Measurements from ENCODE around the gene UBE2C.

UBE2C gene

DNA sequence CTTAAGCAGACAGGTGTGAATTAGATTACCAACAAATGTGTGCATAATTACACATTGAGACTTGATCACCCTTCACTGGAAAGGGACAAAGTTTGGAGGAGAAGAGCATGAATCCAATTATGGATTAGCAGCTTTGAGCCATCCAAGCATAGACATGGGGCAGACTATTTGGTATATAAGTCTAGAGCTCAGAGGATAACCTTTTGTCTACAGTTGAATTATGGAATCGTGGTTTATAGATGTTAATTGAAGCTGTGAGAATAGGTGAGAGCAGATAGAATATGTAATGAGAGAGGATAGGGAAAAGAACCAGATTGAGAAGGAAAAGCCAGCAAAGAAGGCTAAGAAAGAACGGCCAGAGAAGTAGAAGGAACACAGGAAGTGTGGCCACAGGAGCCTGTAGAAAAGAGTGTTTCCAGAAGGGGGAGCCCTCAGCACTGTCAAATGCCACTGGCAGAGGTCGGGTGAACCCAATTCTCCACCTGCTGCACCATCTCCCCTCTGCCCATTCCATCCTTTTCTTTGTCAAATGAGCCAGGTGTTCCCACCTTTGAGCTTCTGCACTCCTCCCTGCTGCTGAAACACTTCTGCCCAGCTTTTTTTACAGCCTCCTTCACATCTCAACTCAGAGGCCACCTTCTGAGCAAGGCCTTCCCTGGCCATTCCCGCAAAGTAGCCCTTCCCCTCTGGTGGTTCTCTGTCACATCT lies 13.4 kb upstream of the UBE2C start:
- H3K4me3 ChIP-seq (replicated peaks; ENCODE audit: low read depth, low read length): no peak overlapping the region
- TF ChIP-seq, protein P1, sequence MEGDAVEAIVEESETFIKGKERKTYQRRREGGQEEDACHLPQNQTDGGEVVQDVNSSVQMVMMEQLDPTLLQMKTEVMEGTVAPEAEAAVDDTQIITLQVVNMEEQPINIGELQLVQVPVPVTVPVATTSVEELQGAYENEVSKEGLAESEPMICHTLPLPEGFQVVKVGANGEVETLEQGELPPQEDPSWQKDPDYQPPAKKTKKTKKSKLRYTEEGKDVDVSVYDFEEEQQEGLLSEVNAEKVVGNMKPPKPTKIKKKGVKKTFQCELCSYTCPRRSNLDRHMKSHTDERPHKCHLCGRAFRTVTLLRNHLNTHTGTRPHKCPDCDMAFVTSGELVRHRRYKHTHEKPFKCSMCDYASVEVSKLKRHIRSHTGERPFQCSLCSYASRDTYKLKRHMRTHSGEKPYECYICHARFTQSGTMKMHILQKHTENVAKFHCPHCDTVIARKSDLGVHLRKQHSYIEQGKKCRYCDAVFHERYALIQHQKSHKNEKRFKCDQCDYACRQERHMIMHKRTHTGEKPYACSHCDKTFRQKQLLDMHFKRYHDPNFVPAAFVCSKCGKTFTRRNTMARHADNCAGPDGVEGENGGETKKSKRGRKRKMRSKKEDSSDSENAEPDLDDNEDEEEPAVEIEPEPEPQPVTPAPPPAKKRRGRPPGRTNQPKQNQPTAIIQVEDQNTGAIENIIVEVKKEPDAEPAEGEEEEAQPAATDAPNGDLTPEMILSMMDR (IDR thresholded peaks at IDR 0.05; ENCODE audit: low read depth, low read length, missing control alignments): peak; percentile 75
- no peak for DNase-seq (ENCODE audit: extremely low read depth, low read depth)

DNA sequence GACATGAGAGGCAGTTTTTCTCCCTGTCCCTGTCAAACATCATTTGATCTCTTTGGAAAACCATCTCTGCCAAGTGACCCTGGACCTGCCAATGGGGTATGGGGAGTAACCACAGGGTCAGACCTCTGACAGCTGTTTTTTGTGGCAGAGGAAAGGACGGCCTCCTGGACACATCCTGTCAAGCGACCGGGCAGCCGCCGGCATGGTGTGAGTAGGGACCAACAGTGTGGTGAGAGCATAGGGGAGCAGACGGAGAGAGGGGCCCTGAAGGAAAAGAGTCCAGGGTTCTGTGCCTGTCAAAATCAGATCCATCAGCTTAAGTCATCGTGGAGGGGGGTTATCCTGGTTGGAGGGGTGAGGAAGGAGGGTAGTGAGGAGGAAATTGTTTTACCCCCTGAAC lies 10.6 kb upstream of the UBE2C start:
- no peak overlapping the region for H3K4me3 ChIP-seq (replicated peaks; ENCODE audit: low read depth, low read length)
- TF ChIP-seq, protein P1 (IDR thresholded peaks at IDR 0.05; ENCODE audit: low read depth, low read length, missing control alignments): no peak
- DNase-seq (ENCODE audit: extremely low read depth, low read depth): no peak

DNA sequence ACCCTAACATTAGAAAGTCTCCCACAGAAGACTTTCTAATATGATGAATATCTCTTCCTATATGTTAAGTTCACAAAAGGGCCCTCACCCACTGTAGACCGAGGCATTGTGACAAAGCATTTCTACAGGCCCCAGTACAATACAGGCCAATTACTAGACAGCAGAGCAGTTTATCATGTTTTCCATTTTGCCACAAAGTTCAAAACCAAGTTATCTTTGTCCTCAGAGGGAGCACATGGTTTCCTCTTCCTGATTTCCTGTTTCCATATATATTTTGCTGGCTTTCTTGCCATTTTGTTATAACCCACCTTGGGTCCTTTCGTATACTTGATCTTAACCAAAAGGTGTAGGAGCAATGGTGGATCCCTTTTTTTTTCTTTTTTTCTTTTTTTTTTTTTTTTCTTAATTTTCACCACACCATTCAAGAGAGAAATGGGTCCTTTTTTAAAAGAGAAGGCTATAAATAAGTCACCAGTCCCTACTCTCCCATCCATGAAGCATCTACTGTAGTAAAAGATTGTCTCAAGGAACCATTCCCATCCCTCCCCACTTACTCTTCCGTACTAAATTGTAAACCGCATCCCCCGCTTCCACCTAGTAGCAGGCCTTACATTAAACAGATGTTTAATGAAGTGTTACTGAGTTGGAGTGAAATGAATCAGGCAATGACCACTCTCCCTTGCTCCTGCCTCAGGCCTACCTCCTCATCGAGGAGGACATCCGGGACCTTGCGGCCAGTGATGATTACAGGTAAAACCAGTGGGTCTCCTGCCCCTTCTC lies 2.1 kb upstream of the UBE2C start:
- no peak overlapping the region for H3K4me3 ChIP-seq (replicated peaks; ENCODE audit: low read depth, low read length)
- DNase-seq (ENCODE audit: extremely low read depth, low read depth): no peak
- TF ChIP-seq, protein P1 (IDR thresholded peaks at IDR 0.05; ENCODE audit: low read depth, low read length, missing control alignments): no peak

DNA sequence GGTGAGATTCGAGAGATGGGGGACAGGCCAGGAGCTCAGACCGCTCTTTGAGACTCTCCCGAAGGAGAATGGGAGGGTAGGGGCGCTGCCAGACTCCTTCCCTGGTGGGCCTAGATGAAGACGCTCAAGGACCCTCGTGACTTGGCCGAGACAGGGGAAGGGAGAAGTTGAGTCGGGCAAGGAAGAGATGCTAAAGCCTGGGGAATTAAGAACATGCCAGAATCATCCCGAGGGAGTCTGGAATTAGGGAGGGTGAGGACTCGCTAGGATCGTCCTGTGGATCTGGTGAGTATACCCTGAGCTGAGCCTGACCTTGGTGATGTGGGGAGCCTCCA lies 529 bp downstream of the UBE2C start:
- no peak for DNase-seq (ENCODE audit: extremely low read depth, low read depth)
- TF ChIP-seq, protein P1 (IDR thresholded peaks at IDR 0.05; ENCODE audit: low read depth, low read length, missing control alignments): no peak
- H3K4me3 ChIP-seq (replicated peaks; ENCODE audit: low read depth, low read length): peak overlapping the region; percentile 83

DNA sequence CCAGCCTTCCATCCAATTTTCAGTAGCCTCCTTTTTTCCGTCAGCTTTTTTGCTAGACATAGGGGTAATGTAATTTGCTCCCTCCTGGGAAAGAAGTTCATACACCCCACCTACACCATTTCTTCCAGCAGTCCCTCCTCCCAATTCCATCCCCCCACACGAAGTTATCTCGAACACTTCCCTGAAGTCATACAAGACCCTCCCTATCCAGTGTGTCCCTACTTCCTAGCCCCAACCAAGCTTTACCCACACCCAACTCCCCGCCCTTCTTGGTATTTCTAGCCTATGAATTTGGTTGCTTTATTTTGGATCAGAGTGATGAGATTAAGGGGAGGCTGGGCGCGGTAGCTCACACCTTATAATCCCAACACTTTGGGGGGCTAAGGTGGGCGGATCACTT lies 1.0 kb downstream of the UBE2C start:
- TF ChIP-seq, protein P1 (IDR thresholded peaks at IDR 0.05; ENCODE audit: low read depth, low read length, missing control alignments): no peak
- H3K4me3 ChIP-seq (replicated peaks; ENCODE audit: low read depth, low read length): peak overlapping the region; percentile 83
- no peak for DNase-seq (ENCODE audit: extremely low read depth, low read depth)

DNA sequence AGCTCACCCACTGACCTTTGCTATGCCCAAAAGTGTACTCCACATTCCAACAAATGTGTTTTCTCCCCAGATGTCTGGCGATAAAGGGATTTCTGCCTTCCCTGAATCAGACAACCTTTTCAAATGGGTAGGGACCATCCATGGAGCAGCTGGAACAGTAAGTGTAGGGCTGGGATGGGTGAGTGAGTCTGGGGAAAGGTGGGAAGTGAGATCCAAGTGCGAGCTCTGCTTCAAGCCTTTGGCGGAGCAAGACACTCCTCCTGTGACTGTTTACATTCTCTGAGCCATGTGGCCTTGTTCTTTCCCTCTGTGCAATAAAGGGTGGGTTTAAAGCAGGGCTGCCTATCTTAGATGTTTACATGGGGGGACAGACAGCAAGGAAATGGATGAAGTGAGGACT lies 1.9 kb downstream of the UBE2C start:
- no peak for DNase-seq (ENCODE audit: extremely low read depth, low read depth)
- TF ChIP-seq, protein P1 (IDR thresholded peaks at IDR 0.05; ENCODE audit: low read depth, low read length, missing control alignments): no peak
- H3K4me3 ChIP-seq (replicated peaks; ENCODE audit: low read depth, low read length): peak overlapping the region; percentile 83

Measured in HFF-Myc (cell line).